ENCODE data around the gene DMBX1. TPM values are rescaled to one million over a fixed set of nuclear protein-coding genes. Genes with fewer than 3 reads are reported as not detected.

The DMBX1 gene
- total and polyA plus RNA-seq, 2 of the 4 experiments (the other 2 are of a cell fraction) = not detected

DNA sequence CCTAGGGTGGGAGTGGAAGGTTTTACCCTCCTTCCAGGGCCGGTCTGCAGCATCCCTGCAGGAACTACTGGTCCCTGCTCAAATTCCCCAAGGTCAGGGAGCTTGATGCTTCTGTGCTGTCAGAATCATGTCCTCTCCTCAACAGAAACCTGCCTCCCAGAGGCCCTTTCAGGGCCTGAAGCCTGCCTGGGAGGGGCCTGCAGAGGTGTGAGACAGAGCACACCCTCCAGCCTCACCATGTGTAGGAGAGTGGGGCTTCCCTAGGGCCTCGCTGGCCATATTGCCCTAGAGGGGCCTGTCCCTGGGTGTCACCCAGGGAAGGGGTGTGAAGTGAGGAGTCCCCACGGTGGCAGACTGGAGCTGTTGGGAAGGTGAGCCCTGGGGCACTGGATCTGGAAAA, 40.7 kb downstream of the DMBX1 start:
- Histone ChIP-seq H3K4me3 (ENCODE audit: insufficient read depth, low read depth, low read length) (no peak overlapping the region), H3K9me3 (ENCODE audit: control insufficient read depth, insufficient read depth, low read length) (no peaks in the 10 kb centered on the region), H4K91ac (ENCODE audit: insufficient read depth, low read depth, low read length) (no peak overlapping the region), H3K14ac (replicated peaks; ENCODE audit: low read depth, low read length) (no peak overlapping the region), H2BK15ac (ENCODE audit: low read depth, low read length) (no peak overlapping the region), H3K23ac (ENCODE audit: low read depth, low read length) (no peak overlapping the region), H4K5ac (ENCODE audit: low read depth, low read length) (no peak overlapping the region), H3K4me2 (ENCODE audit: low read depth, low read length) (no peak overlapping the region), H2AK5ac (ENCODE audit: low read depth, low read length) (no peak overlapping the region), H2AFZ (replicated peaks; ENCODE audit: low read length, poor library complexity) (no peak overlapping the region), H3K56ac (ENCODE audit: extremely low read depth, insufficient read depth, low read length) (no peak overlapping the region), H2BK5ac (ENCODE audit: low read depth, low read length, poor library complexity, severe bottlenecking) (no peak overlapping the region), H4K8ac (ENCODE audit: low read depth in 2 of 2, low read length in 2 of 2) (no peak overlapping the region), H4K20me1 (ENCODE audit: insufficient read depth, low read length) (no peaks in the 10 kb centered on the region), H3K79me1 (ENCODE audit: low read depth in 1 of 2, low read length in 2 of 2) (no peaks in the 10 kb centered on the region), H3K27ac (ENCODE audit: insufficient read depth, low read length) (no peak overlapping the region), H3K27me3 (ENCODE audit: control insufficient read depth, insufficient read depth, low read length) (peaks cover 68% of the 10 kb centered on the region), H2BK120ac (ENCODE audit: low read depth, low read length) (no peak overlapping the region), H3K18ac (ENCODE audit: low read depth, low read length) (no peak overlapping the region), H3K4me1 (ENCODE audit: control insufficient read depth, insufficient read depth, low read length) (no peaks in the 10 kb centered on the region), H3K9me1 (ENCODE audit: insufficient read depth, low read length) (no peaks in the 10 kb centered on the region), H2AK9ac (replicated peaks; ENCODE audit: low read depth, low read length, poor library complexity) (no peak overlapping the region), H2BK20ac (ENCODE audit: low read depth, low read length) (no peak overlapping the region), H3K4ac (ENCODE audit: low read depth, low read length) (no peak overlapping the region), H3K9ac (ENCODE audit: low read depth, low read length) (no peak overlapping the region), H3K36me3 (ENCODE audit: control insufficient read depth, insufficient read depth, low read length) (no peaks in the 10 kb centered on the region)
- dilution Hi-C loops (cut with HindIII; ENCODE audit: low sequenced_read_pairs, unreplicated experiment) = no loop called here
- ChIA-PET POLR2A (ENCODE audit: unreplicated experiment) (no interaction called here), CTCF (interaction anchor here (0.6 kb wide), 1 partner anchor 84 kb away, joined by 4 read pairs; no protein-coding TSS in a partner anchor)
- in situ Hi-C loops (cut with MboI; ENCODE audit: low sequenced_read_pairs) = no loop called here
- no TSS peak for BruUV-seq (replicated peaks)
- ATAC-seq (ENCODE audit: low read depth) (no peak), DNase-seq (no peak)
- TF ChIP-seq MXI1 (IDR thresholded peaks at IDR 0.05; ENCODE audit: borderline replicate concordance, low read depth, low read length) (no peak), BHLHE40 (IDR thresholded peaks at IDR 0.05; ENCODE audit: low read depth, low read length) (no peak), CEBPB (IDR thresholded peaks at IDR 0.05; ENCODE audit: low read depth, low read length) (no peak), RFX5 (IDR thresholded peaks at IDR 0.05; ENCODE audit: low read depth, low read length) (no peak), MAFK (IDR thresholded peaks at IDR 0.05; ENCODE audit: low read depth, low read length) (no peak), NFE2L2 (IDR thresholded peaks at IDR 0.05; ENCODE audit: low read depth, low read length) (no peak), RCOR1 (IDR thresholded peaks at IDR 0.05; ENCODE audit: insufficient replicate concordance, low read length) (no peak), POLR2A (IDR thresholded peaks at IDR 0.05; ENCODE audit: low read depth, low read length) (no peak), SMC3 (IDR thresholded peaks at IDR 0.05; ENCODE audit: low read depth, low read length) (no peak), CTCF (conservative IDR thresholded peaks at IDR 0.05; ENCODE audit: low read depth, low read length) (no peak), CHD1 (IDR thresholded peaks at IDR 0.05; ENCODE audit: low read depth, low read length) (no peak), MAZ (IDR thresholded peaks at IDR 0.05; ENCODE audit: borderline replicate concordance, low read depth, low read length) (no peak), RAD21 (IDR thresholded peaks at IDR 0.05; ENCODE audit: low read length) (no peak), FOS (IDR thresholded peaks at IDR 0.05; ENCODE audit: low read depth, low read length) (no peak), USF2 (IDR thresholded peaks at IDR 0.05; ENCODE audit: low read depth, low read length) (no peak)
- TF ChIP-seq, protein P1, sequence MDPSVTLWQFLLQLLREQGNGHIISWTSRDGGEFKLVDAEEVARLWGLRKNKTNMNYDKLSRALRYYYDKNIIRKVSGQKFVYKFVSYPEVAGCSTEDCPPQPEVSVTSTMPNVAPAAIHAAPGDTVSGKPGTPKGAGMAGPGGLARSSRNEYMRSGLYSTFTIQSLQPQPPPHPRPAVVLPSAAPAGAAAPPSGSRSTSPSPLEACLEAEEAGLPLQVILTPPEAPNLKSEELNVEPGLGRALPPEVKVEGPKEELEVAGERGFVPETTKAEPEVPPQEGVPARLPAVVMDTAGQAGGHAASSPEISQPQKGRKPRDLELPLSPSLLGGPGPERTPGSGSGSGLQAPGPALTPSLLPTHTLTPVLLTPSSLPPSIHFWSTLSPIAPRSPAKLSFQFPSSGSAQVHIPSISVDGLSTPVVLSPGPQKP (IDR thresholded peaks at IDR 0.05; ENCODE audit: borderline replicate concordance, low read depth, low read length) = no peak
- WGBS, 2 experiments (ENCODE audit: extremely low coverage in 2 of 2, insufficient read length in 1 of 2) = no CpG with 5 or more reads among the region's 3 CpGs
- intact Hi-C loops (cut with micrococcal nuclease) = loop anchor here (10.0 kb wide), 1 partner anchor 644 kb away; no protein-coding TSS in a partner anchor
